Measurements from ENCODE around the gene SLX4IP. TPM values are rescaled to one million over a fixed set of nuclear protein-coding genes. Genes with fewer than 3 reads are reported as not detected.

Gene SLX4IP
- total RNA-seq, 1 donor from 2014 or later: 2.6 TPM

DNA sequence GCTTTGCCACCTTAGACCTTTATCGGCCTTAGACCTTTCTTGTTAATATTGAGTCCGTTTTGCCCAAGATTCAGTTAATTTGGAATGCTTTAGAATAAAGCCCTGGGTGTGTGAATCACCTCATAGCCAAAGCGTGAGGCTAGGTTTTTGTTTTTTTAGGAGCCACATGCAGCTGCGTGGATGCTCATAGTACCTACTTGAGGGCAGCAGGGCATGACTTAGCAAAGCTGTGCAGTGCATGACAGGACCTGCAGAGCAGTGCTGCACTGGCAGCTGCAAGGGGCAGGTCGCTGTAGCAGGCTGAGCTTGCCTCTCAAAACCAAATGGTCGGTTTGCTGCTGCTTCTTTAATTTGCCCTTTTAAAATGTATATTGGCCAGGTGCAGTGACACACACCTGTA lies 122.6 kb downstream of the SLX4IP start:
- no peak overlapping the region for H3K4me3 ChIP-seq (ENCODE audit: low read depth, low read length)
- TF ChIP-seq, protein P1, sequence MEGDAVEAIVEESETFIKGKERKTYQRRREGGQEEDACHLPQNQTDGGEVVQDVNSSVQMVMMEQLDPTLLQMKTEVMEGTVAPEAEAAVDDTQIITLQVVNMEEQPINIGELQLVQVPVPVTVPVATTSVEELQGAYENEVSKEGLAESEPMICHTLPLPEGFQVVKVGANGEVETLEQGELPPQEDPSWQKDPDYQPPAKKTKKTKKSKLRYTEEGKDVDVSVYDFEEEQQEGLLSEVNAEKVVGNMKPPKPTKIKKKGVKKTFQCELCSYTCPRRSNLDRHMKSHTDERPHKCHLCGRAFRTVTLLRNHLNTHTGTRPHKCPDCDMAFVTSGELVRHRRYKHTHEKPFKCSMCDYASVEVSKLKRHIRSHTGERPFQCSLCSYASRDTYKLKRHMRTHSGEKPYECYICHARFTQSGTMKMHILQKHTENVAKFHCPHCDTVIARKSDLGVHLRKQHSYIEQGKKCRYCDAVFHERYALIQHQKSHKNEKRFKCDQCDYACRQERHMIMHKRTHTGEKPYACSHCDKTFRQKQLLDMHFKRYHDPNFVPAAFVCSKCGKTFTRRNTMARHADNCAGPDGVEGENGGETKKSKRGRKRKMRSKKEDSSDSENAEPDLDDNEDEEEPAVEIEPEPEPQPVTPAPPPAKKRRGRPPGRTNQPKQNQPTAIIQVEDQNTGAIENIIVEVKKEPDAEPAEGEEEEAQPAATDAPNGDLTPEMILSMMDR (conservative IDR thresholded peaks at IDR 0.05; ENCODE audit: low read depth, low read length): no peak
- DNase-seq (ENCODE audit: low read depth): no peak

DNA sequence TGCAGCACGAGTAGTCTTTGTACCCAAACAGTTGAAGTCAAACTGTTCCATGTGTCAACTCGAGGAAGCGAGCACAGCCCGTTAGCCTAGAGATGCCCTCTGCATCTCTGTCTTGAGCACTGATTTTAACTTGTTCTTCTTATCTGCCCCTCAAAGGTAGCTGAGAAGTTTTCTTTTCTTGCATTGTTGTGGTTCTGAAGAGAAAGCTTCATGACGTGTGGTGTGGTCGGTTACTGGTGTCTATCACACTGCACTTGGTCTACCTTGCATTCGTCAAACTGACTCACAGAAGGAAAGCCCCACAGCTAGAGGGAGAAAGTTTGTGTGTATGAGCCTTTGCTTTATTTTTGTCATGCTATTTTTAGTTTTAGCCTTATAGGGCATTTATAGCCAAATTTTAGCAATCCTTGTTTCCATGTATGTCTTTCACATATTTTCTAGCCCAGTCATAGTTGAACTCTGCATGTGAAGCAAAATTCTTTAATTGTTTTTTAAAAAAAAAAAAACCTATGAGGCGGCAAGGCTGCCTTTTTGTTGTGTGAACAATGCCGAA lies 123.6 kb downstream of the SLX4IP start:
- H3K4me3 ChIP-seq (ENCODE audit: low read depth, low read length): no peak overlapping the region
- TF ChIP-seq, protein P1 (conservative IDR thresholded peaks at IDR 0.05; ENCODE audit: low read depth, low read length): no peak
- DNase-seq (ENCODE audit: low read depth): no peak

- DNase-seq (ENCODE audit: low read depth): no peak
- TF ChIP-seq, protein P1 (conservative IDR thresholded peaks at IDR 0.05; ENCODE audit: low read depth, low read length): no peak
- no peak overlapping the region for H3K4me3 ChIP-seq (ENCODE audit: low read depth, low read length)
These were observed 124.2 kb downstream of the SLX4IP start for GRCh38 chr20:10559266-10559665.

DNA sequence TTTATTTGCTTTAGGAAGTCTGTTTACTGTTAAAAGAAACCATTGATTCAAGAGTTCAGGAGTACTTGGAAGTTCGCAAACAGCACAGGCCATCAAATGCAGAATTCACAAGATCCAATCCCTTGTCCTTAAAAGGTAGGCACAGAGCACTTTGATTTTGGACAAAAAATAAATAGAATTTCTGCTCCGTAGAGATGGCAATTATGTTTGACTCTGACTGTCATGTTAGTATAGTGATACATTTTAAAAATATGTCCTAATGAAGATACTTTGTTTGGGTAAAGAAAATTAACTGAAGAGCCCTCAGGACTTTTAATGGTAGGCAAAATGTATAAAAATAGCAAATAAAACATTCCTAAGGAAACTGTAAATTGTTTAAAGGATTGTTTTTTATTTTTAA lies 125.6 kb downstream of the SLX4IP start:
- H3K4me3 ChIP-seq (ENCODE audit: low read depth, low read length): no peak overlapping the region
- TF ChIP-seq, protein P1 (conservative IDR thresholded peaks at IDR 0.05; ENCODE audit: low read depth, low read length): no peak
- no peak for DNase-seq (ENCODE audit: low read depth)

DNA sequence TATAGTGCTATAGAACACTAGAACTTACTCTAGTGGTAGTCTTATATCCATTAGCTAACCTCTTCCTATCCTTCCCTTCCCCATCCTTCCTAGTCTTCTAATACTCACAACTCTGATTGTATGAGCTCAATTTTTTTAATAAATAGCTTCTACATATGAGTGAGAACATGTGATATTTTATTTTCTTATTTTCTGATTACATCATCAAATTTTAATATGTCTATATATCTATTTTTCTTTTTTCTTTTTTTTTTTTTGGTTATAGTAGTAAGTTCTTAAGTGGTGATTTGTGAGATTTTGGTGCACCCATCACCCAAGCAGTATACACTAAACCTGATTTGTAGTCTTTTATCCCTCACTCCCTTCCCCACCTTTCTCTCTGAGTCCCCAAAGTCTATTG lies 126.2 kb downstream of the SLX4IP start:
- no peak overlapping the region for H3K4me3 ChIP-seq (ENCODE audit: low read depth, low read length)
- TF ChIP-seq, protein P1 (conservative IDR thresholded peaks at IDR 0.05; ENCODE audit: low read depth, low read length): no peak
- DNase-seq (ENCODE audit: low read depth): no peak

DNA sequence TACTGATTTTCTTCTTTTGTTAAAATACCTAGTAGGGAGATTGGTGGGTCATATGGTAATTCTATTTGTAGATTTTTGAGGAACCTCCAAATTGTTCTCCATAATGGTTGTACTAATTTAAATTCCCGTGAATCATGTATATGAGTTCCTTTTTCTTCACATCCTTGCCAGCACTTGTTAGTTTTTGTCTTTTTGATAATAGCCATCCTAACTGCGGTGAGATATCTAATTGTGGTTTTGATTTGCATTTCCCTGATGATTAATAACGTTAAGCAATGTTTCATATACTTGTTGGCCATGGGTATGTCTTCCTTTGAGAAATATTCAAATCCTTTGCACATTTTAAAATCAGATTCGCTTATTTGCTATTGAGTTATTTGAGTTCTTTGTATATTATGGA lies 127.8 kb downstream of the SLX4IP start:
- H3K4me3 ChIP-seq (ENCODE audit: low read depth, low read length): no peak overlapping the region
- no peak for DNase-seq (ENCODE audit: low read depth)
- TF ChIP-seq, protein P1 (conservative IDR thresholded peaks at IDR 0.05; ENCODE audit: low read depth, low read length): no peak

GRCh38 chr20:10563935-10564492 lies 128.9 kb downstream of the SLX4IP start:
- TF ChIP-seq, protein P1 (conservative IDR thresholded peaks at IDR 0.05; ENCODE audit: low read depth, low read length): no peak
- no peak overlapping the region for H3K4me3 ChIP-seq (ENCODE audit: low read depth, low read length)
- DNase-seq (ENCODE audit: low read depth): no peak
